SK-N-SH (cell line): Measurements from ENCODE around the gene ADAMTS3.

Experiments used
- FOSL2 ChIP-seq: IDR thresholded peaks from 2 replicates; pipeline ENCODE4 v1.4.0; 2012; ENCODE audit warnings: low read depth, mild to moderate bottlenecking, moderate library complexity, borderline replicate concordance
- NRF1 ChIP-seq: IDR thresholded peaks from 2 replicates; pipeline ENCODE4 v1.6.1; 2012; ENCODE audit warnings: low read depth, mild to moderate bottlenecking, low read length
- RAD21 ChIP-seq: IDR thresholded peaks from 2 replicates; pipeline ENCODE4 v1.6.1; 2012; ENCODE audit warnings: mild to moderate bottlenecking, low read length
- TEAD4 ChIP-seq: IDR thresholded peaks from 2 replicates; pipeline ENCODE4 v1.4.0; 2012; ENCODE audit warnings: mild to moderate bottlenecking, borderline replicate concordance; ENCODE audit not compliant: insufficient read depth
- TF ChIP-seq, protein P1 (sequence below): fragments of 200-600 bp; sonication (generic); IDR thresholded peaks from 2 replicates; pipeline ENCODE4 v1.6.1; 2017; ENCODE audit warnings: antibody characterized with exemption, mild to moderate bottlenecking, moderate library complexity
- TF ChIP-seq, protein P2 (sequence below): IDR thresholded peaks from 2 replicates; pipeline ENCODE4 v1.4.0; 2012; ENCODE audit warnings: low read depth, borderline replicate concordance

DNA sequence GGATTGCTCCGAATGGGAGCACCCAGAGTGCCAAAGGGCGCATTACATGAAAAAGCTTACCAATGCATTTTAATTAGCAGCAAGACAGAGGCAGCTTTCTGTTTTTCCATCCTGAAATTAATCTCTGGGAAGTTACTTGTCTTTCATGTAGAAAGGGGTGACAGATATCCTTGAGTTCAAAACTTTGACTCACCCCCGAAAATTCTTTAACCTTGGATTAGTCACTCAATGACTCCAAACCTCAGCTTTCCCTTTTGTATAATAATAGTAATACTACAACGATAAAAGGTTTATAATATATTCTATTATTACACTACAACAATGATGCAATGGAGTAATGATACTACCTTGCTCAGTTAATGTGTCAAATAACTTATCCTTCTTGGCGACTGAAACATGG lies 126.3 kb downstream of the ADAMTS3 start:
- TF ChIP-seq, protein P1, sequence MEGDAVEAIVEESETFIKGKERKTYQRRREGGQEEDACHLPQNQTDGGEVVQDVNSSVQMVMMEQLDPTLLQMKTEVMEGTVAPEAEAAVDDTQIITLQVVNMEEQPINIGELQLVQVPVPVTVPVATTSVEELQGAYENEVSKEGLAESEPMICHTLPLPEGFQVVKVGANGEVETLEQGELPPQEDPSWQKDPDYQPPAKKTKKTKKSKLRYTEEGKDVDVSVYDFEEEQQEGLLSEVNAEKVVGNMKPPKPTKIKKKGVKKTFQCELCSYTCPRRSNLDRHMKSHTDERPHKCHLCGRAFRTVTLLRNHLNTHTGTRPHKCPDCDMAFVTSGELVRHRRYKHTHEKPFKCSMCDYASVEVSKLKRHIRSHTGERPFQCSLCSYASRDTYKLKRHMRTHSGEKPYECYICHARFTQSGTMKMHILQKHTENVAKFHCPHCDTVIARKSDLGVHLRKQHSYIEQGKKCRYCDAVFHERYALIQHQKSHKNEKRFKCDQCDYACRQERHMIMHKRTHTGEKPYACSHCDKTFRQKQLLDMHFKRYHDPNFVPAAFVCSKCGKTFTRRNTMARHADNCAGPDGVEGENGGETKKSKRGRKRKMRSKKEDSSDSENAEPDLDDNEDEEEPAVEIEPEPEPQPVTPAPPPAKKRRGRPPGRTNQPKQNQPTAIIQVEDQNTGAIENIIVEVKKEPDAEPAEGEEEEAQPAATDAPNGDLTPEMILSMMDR, result no peak
- TF ChIP-seq NRF1 (no peak), FOSL2 (no peak), TEAD4 (no peak), RAD21 (no peak)
- TF ChIP-seq, protein P2, sequence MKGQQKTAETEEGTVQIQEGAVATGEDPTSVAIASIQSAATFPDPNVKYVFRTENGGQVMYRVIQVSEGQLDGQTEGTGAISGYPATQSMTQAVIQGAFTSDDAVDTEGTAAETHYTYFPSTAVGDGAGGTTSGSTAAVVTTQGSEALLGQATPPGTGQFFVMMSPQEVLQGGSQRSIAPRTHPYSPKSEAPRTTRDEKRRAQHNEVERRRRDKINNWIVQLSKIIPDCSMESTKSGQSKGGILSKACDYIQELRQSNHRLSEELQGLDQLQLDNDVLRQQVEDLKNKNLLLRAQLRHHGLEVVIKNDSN, result no peak
